CD8-positive, alpha-beta memory T cell (primary cell): ENCODE results near the gene MPHOSPH10. TPM values are rescaled to one million over a fixed set of nuclear protein-coding genes. Genes with fewer than 3 reads are reported as not detected.
"Not testable (repeated sequence)": the region's sequence is repeated elsewhere in the genome, so short reads cannot be mapped to it uniquely, and the experiment has no call there.

Experiments used
- CTCF ChIA-PET: fragments of 350-600 bp; sonication (Branson Sonifier 250); formaldehyde crosslinking; loops from one replicate; lab custom pipeline; 2021; ENCODE audit warnings: antibody characterized with exemption; lab: Charles Lee
- POLR2A ChIA-PET: fragments of 350-600 bp; sonication (Branson Sonifier 250); formaldehyde crosslinking; loops from one replicate; lab custom pipeline; 2021; ENCODE audit warnings: antibody characterized with exemption; lab: Charles Lee
- DNase-seq, 5 donors: peaks; one replicate each; pipeline versions ENCODE4 v3.0.0 to v3.0.0-alpha.2; 2020 to 2022; ENCODE audit warnings: mixed read lengths in 1 of 5
- H3K27ac ChIP-seq: one replicate; pipeline ENCODE4 v1.7.0; 2013; ENCODE audit warnings: low read depth, mild to moderate bottlenecking, low read length, moderate library complexity
- H3K27me3 ChIP-seq: 2 replicates; pipeline ENCODE4 v1.7.0; 2013; ENCODE audit warnings: low read length, mild to moderate bottlenecking; ENCODE audit not compliant: insufficient read depth, poor library complexity, severe bottlenecking
- H3K36me3 ChIP-seq: 2 replicates; pipeline ENCODE4 v1.7.0; 2013; ENCODE audit warnings: mild to moderate bottlenecking, low read length, moderate library complexity; ENCODE audit not compliant: insufficient read depth
- H3K4me1 ChIP-seq: 2 replicates; pipeline ENCODE4 v1.7.0; 2013; ENCODE audit warnings: mild to moderate bottlenecking, low read length, moderate library complexity; ENCODE audit not compliant: insufficient read depth
- H3K4me3 ChIP-seq: 2 replicates; pipeline ENCODE4 v1.7.0; 2013; ENCODE audit warnings: mild to moderate bottlenecking, low read length
- H3K9me3 ChIP-seq: 2 replicates; pipeline ENCODE4 v1.7.0; 2013; ENCODE audit warnings: mild to moderate bottlenecking, low read length
- H3K27ac Mint-ChIP-seq, 8 donors: one replicate each; pipeline ENCODE4 v1.8.0; 2020 to 2021; ENCODE audit warnings: mixed read lengths in 8 of 8, mild to moderate bottlenecking in 6 of 8, inconsistent platforms in 3 of 8, moderate library complexity in 3 of 8
- H3K27me3 Mint-ChIP-seq, 2 donors: one replicate each; pipeline ENCODE4 v1.8.0; 2020 to 2021; ENCODE audit warnings: mixed read lengths in 2 of 2, mild to moderate bottlenecking in 1 of 2, moderate library complexity in 1 of 2
- H3K36me3 Mint-ChIP-seq, 3 donors: one replicate each; pipeline ENCODE4 v1.8.0; 2020 to 2021; ENCODE audit warnings: mixed read lengths in 3 of 3, inconsistent platforms in 1 of 3, mild to moderate bottlenecking in 1 of 3
- H3K4me1 Mint-ChIP-seq, 3 donors: one replicate each; pipeline ENCODE4 v1.8.0; 2020 to 2021; ENCODE audit warnings: mixed read lengths in 3 of 3, inconsistent platforms in 1 of 3, mild to moderate bottlenecking in 1 of 3
- H3K4me3 Mint-ChIP-seq, 7 donors: one replicate each; pipeline ENCODE4 v1.8.0; 2020 to 2021; ENCODE audit warnings: mixed read lengths in 7 of 7, mild to moderate bottlenecking in 6 of 7, moderate library complexity in 4 of 7, inconsistent platforms in 2 of 7
- H3K9me3 Mint-ChIP-seq, 5 donors: one replicate each; pipeline ENCODE4 v1.8.0; 2020 to 2022; ENCODE audit warnings: mixed read lengths in 5 of 5, mild to moderate bottlenecking in 3 of 5, moderate library complexity in 2 of 5, inconsistent platforms in 1 of 5
- polyA plus RNA-seq: library from polyadenylated mRNA; unstranded; fragments of 300-500 nt; fragmentation: Illumina TruSeq; gene quantifications from one replicate; pipeline ENCODE4 v1.2.3, GENCODE V29; 2021
- total RNA-seq, 2 experiments: library from RNA; stranded (reverse); gene quantifications; one replicate each; pipeline ENCODE4 v1.2.3, GENCODE V29; 2021

The MPHOSPH10 gene
- total and polyA plus RNA-seq, 3 experiments from 2014 or later = 30.6 to 65.4 (median 57.8) TPM

DNA sequence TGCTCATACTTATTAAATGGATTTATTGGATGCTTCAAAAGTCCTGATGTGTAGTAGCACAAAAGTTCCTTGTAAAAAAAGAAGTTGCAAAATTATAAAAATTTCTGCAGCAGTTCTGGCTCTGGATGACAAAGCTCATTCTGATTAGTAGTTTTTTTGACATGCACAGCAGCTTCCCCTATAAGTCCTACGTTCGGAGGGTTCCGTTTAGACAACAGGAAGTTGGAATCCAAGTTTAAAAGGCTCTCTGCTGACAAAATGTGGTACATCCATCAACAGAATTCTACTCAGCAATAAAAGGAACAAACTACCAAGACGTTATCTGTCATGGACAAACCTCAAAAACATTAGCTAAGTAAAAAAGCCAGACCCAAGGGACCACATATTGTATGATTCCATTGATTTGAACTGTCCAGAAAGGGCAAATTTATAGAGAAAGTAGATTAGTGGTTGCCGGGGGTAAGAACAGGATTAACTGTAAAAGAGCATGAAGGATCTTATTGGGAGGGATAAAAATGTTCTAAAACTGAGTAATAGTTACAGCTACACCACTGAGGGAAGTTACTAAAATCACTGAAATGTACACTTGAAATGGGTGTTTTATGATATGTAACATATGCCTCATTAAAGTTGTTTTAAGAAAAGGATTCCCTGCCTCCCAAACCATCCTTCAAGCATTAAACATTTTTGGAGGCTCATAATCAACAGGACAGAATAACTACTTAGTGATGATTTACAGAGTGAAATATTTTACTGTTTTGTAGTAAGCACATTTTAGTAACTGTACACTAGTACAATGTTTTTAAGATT is 53.1 kb downstream of the MPHOSPH10 start:
- H3K4me1 ChIP-seq, H3K36me3 ChIP-seq, H3K9me3 ChIP-seq, H3K27ac ChIP-seq, H3K4me3 ChIP-seq, CTCF ChIA-PET, H3K4me1 Mint-ChIP-seq, H3K27me3 ChIP-seq, DNase-seq, H3K4me3 Mint-ChIP-seq, H3K9me3 Mint-ChIP-seq, H3K27me3 Mint-ChIP-seq, H3K27ac Mint-ChIP-seq, POLR2A ChIA-PET: not testable (repeated sequence)
- peaks cover 0 to 12% (median 10%) of the 10 kb centered on the region in 3 donors for H3K36me3 Mint-ChIP-seq

- H3K27ac ChIP-seq = no peak overlapping the region
- POLR2A ChIA-PET = no interaction called here
Observed at GRCh38 chr2:71186973-71187372, 56.5 kb downstream of the MPHOSPH10 start.

GRCh38 chr2:71187589-71187988 is 57.2 kb downstream of the MPHOSPH10 start:
- POLR2A ChIA-PET = no interaction called here
- Mint-ChIP-seq H3K27ac (no peak overlapping the region), H3K4me1 (no peaks in the 10 kb centered on the region), H3K9me3 (no peaks in the 10 kb centered on the region), H3K27me3 (no peaks in the 10 kb centered on the region), H3K4me3 (no peak overlapping the region), H3K36me3 (peaks cover 0 to 15% (median 10%) of the 10 kb centered on the region in 3 donors)
- H3K4me3 ChIP-seq = no peak overlapping the region
- CTCF ChIA-PET = no interaction called here
- H3K36me3 ChIP-seq = no peaks in the 10 kb centered on the region
- no peaks in the 10 kb centered on the region for H3K27me3 ChIP-seq
- DNase-seq = no peak
- no peaks in the 10 kb centered on the region for H3K9me3 ChIP-seq
- H3K4me1 ChIP-seq = no peaks in the 10 kb centered on the region
- no peak overlapping the region for H3K27ac ChIP-seq

More at GRCh38 chr2:71186973-71187372, 56.5 kb downstream of the MPHOSPH10 start:
- DNase-seq = no peak
- CTCF ChIA-PET = no interaction called here
- Histone ChIP-seq H3K27me3 (no peaks in the 10 kb centered on the region), H3K36me3 (no peaks in the 10 kb centered on the region), H3K4me3 (no peak overlapping the region), H3K9me3 (no peaks in the 10 kb centered on the region), H3K4me1 (no peaks in the 10 kb centered on the region)
- Mint-ChIP-seq H3K4me3 (no peak overlapping the region), H3K9me3 (no peaks in the 10 kb centered on the region), H3K36me3 (peaks cover 0 to 15% (median 10%) of the 10 kb centered on the region in 3 donors), H3K27me3 (no peaks in the 10 kb centered on the region), H3K27ac (no peak overlapping the region), H3K4me1 (no peaks in the 10 kb centered on the region)

DNA sequence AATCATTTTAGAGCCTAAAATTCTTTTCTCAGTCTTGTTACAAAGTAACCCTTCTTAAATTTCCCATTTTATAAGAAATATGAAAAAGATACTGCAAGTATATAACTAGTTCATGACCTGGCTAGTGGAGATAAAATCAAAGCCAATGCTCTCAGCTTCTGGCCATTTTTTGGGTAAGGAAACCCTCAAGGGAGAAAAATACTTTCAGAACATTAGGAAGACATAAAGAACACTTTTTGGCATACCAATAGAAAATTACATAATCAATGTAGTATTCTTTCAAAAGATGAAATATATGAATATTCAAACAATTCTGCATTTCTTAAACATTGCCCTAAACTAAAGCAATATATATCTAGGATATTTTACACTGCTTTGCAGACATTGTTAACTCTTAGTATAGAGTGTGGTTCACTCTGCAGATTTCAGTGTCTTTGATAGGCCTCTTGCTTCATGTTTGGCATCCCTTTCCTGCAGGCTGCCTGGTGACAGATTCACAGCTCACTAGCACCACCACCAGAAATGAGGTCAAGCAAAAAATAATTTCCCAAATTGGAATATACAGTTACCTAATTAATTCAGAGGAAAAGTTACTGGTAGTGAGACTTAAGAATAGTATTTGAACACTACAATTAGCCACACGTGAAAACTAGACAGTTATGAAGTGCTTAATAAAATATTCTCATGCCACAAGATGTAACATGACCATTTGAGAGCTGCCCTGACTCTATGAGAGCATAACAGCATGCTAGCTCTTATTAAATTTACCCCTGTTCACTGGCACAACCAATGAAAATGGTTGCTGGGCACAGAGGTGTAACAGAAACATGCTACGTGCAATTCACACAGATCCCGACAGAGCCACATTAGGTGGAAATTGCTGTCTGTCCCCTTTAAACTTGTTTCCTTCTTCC is 60.5 kb downstream of the MPHOSPH10 start:
- H3K4me3 Mint-ChIP-seq = no peak overlapping the region
- POLR2A ChIA-PET = no interaction called here
- no peaks in the 10 kb centered on the region for H3K27me3 Mint-ChIP-seq
- no peak overlapping the region for H3K27ac Mint-ChIP-seq
- H3K4me1 ChIP-seq = no peaks in the 10 kb centered on the region
- H3K27me3 ChIP-seq = no peaks in the 10 kb centered on the region
- no peak overlapping the region for H3K27ac ChIP-seq
- H3K9me3 Mint-ChIP-seq = peaks cover 0 to 5% (median 0%) of the 10 kb centered on the region in 5 donors
- peaks cover 2 to 15% (median 10%) of the 10 kb centered on the region in 3 donors for H3K36me3 Mint-ChIP-seq
- no peaks in the 10 kb centered on the region for H3K9me3 ChIP-seq
- CTCF ChIA-PET = no interaction called here
- no peaks in the 10 kb centered on the region for H3K36me3 ChIP-seq
- H3K4me1 Mint-ChIP-seq = no peaks in the 10 kb centered on the region
- H3K4me3 ChIP-seq = no peak overlapping the region
- DNase-seq = no peak

DNA sequence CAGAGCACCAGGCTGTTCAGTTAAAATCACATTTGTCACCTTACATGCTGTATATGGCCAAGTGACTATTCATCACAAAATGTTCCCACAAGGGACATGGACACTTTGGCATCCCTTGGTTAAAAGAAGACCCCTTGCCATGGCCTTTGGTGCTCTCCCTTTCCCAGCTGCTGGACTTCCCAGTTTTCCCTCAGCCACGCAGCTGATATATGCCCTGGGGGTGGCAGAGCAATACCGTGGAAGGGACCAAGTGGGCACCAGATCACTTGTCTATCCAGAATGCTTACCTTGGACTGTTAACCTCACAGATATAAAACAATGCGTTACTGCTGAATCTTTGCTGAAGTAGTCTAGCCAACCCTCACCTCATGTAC is 61.1 kb downstream of the MPHOSPH10 start:
- CTCF ChIA-PET = no interaction called here

More for the DNA sequence above, 61.1 kb downstream of the MPHOSPH10 start:
- peaks cover 0 to 10% (median 5%) of the 10 kb centered on the region in 5 donors for H3K9me3 Mint-ChIP-seq
- no peaks in the 10 kb centered on the region for H3K4me1 Mint-ChIP-seq
- no peaks in the 10 kb centered on the region for H3K9me3 ChIP-seq
- H3K27ac Mint-ChIP-seq = no peak overlapping the region
- peaks cover 8 to 18% (median 11%) of the 10 kb centered on the region in 3 donors for H3K36me3 Mint-ChIP-seq
- no peak overlapping the region for H3K4me3 Mint-ChIP-seq
- no peaks in the 10 kb centered on the region for H3K4me1 ChIP-seq
- POLR2A ChIA-PET = no interaction called here
- H3K27ac ChIP-seq = no peak overlapping the region
- no peak overlapping the region for H3K4me3 ChIP-seq
- DNase-seq = no peak
- no peaks in the 10 kb centered on the region for H3K36me3 ChIP-seq
- no peaks in the 10 kb centered on the region for H3K27me3 Mint-ChIP-seq
- no peaks in the 10 kb centered on the region for H3K27me3 ChIP-seq

Other genes with a start within 250 kb of the MPHOSPH10 start
- not detected for gene VAX2, start 230.1 kb upstream of the MPHOSPH10 start, total RNA-seq
- not detected for gene VAX2, start 230.1 kb upstream of the MPHOSPH10 start, polyA plus RNA-seq
- not detected for gene ATP6V1B1, start 194.7 kb upstream of the MPHOSPH10 start, total RNA-seq
- not detected for gene ATP6V1B1, start 194.7 kb upstream of the MPHOSPH10 start, polyA plus RNA-seq
- gene ANKRD53, start 152.0 kb upstream of the MPHOSPH10 start, total RNA-seq = under 1 TPM in 1 of 2 experiments, not detected in 1; 0.35 TPM
- gene ANKRD53, start 152.0 kb upstream of the MPHOSPH10 start, polyA plus RNA-seq = 0.16 TPM
- gene TEX261, start 135.8 kb upstream of the MPHOSPH10 start, total RNA-seq = 10 to 100 TPM; 95.4 to 96.1 TPM
- gene TEX261, start 135.8 kb upstream of the MPHOSPH10 start, polyA plus RNA-seq = 35.7 TPM
- 10 to 100 TPM; 76.3 to 77.2 TPM for gene NAGK, start 62.0 kb upstream of the MPHOSPH10 start, total RNA-seq
- gene NAGK, start 62.0 kb upstream of the MPHOSPH10 start, polyA plus RNA-seq = 69.2 TPM
- gene MCEE, start 405 bp upstream of the MPHOSPH10 start, total RNA-seq = 10 to 100 TPM; 12.3 to 13.5 TPM
- 21.8 TPM for gene MCEE, start 405 bp upstream of the MPHOSPH10 start, polyA plus RNA-seq
- gene PAIP2B, start 96.5 kb downstream of the MPHOSPH10 start, total RNA-seq = 1 to 10 TPM; 2.1 to 2.3 TPM
- 2.2 TPM for gene PAIP2B, start 96.5 kb downstream of the MPHOSPH10 start, polyA plus RNA-seq
- gene ZNF638, start 201.1 kb downstream of the MPHOSPH10 start, total RNA-seq = 10 to 100 TPM; 77.9 to 83.4 TPM
- gene ZNF638, start 201.1 kb downstream of the MPHOSPH10 start, polyA plus RNA-seq = 47.8 TPM